Measurements from ENCODE around the gene FBXW11. TPM values are rescaled to one million over a fixed set of nuclear protein-coding genes. Genes with fewer than 3 reads are reported as not detected.

Gene FBXW11
- total RNA-seq, 2 donors from 2014 or later = 76.3 to 81.7 TPM

GRCh38 chr5:171975262-171975876, 31.1 kb downstream of the FBXW11 start:
- DNase-seq (ENCODE audit: low spot score) = no peak
- Histone ChIP-seq H3K36me3 (no peaks in the 10 kb centered on the region), H3K4me3 (no peak overlapping the region), H3K4me1 (peaks cover 0 to 32% of the 10 kb centered on the region in 2 donors), H3K27ac (no peak overlapping the region), H3K9me3 (peaks cover 4 to 16% of the 10 kb centered on the region in 2 donors), H3K27me3 (no peaks in the 10 kb centered on the region)
- TF ChIP-seq CTCF (IDR thresholded peaks at IDR 0.05) = no peak

GRCh38 chr5:171970826-171971225, 35.6 kb downstream of the FBXW11 start:
- no peaks in the 10 kb centered on the region for H3K27me3 ChIP-seq
- no peak overlapping the region for H3K27ac ChIP-seq
- no peak for TF ChIP-seq CTCF (IDR thresholded peaks at IDR 0.05)
- no peaks in the 10 kb centered on the region for H3K36me3 ChIP-seq
- H3K4me3 ChIP-seq = no peak overlapping the region
- peaks cover 0 to 38% of the 10 kb centered on the region in 2 donors for H3K4me1 ChIP-seq
- DNase-seq (ENCODE audit: low spot score) = no peak
- H3K9me3 ChIP-seq = no peaks in the 10 kb centered on the region

DNA sequence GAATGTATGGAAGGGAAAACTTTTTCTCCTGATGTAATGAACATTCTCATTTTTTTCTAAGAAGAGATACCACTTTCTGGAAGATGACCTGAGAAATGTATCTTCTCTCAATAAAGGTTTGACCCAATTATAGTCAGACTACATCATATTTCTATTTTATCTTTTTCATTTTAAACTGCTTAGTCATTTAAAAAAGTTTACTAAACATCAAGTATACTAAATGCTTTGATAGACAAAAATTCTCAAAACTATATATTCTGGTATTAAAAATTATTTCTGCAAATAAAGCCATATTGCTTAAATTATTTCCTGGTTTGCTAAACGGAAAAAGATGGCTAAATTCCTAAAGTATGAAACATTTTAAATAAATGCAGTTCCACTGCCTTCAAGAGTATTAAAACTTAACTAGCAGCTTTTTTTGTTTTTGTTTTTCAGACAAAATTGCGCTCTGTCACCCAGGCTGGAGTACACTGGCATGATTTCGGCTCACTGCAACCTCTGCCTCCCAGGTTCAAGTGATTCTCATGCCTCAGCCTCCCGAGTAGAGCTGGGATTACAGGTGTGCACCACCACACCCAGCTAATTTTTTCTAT, 37.1 kb downstream of the FBXW11 start:
- no peak for TF ChIP-seq CTCF (IDR thresholded peaks at IDR 0.05)
- Histone ChIP-seq H3K4me3 (no peak overlapping the region), H3K9me3 (no peaks in the 10 kb centered on the region), H3K27me3 (no peaks in the 10 kb centered on the region), H3K4me1 (peaks cover 0 to 30% of the 10 kb centered on the region in 2 donors), H3K27ac (no peak overlapping the region), H3K36me3 (no peaks in the 10 kb centered on the region)
- no peak for DNase-seq (ENCODE audit: low spot score)

DNA sequence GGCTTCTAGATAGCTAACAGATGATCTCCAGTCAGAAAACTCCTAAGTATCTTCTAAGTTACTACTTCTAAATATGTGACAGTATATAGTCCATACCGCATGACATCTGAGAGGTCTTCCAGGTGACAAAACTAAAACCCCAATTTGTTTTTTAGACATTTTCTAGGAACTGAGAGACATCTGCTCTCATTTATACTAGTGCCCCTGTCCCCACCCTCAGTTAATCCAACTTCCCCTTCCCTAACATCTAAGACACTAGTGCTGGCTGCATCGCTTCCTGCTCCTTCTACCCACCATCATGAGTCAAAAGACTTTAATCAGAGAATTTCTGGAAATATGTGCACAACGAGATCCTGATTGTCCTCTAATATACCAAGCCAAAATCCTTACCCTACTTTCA, 37.9 kb downstream of the FBXW11 start:
- no peak overlapping the region for H3K4me3 ChIP-seq
- no peaks in the 10 kb centered on the region for H3K27me3 ChIP-seq
- no peaks in the 10 kb centered on the region for H3K9me3 ChIP-seq
- no peaks in the 10 kb centered on the region for H3K36me3 ChIP-seq
- no peak for TF ChIP-seq CTCF (IDR thresholded peaks at IDR 0.05)
- DNase-seq (ENCODE audit: low spot score) = no peak
- H3K27ac ChIP-seq = no peak overlapping the region
- peaks cover 0 to 33% of the 10 kb centered on the region in 2 donors for H3K4me1 ChIP-seq

DNA sequence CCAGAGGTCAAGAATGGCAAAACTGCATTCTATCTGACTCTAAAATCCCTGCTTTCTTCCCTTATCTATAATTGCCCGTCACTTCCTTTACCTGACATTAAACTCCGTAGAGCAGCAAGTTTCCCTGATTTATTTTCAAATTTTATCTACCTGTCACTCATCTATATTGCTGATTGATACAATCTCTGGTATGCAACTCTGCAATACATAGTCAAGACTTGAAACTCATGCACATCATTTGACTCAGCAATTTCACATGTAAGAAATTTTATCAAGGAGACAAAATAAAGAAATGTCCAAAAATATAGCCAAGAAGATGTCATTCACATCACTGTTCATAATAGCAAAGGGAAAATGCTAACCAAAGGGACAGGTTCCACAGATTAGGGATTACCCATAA, 39.5 kb downstream of the FBXW11 start:
- no peak for TF ChIP-seq CTCF (IDR thresholded peaks at IDR 0.05)
- Histone ChIP-seq H3K9me3 (no peaks in the 10 kb centered on the region), H3K4me1 (peaks cover 0 to 49% of the 10 kb centered on the region in 2 donors), H3K27ac (peak overlapping the region in 1 of 2 donors; percentile 49), H3K27me3 (no peaks in the 10 kb centered on the region), H3K36me3 (no peaks in the 10 kb centered on the region), H3K4me3 (no peak overlapping the region)
- DNase-seq (ENCODE audit: low spot score) = no peak

Measured in right atrium auricular region (tissue), 2 donors.